WTC11 (cell line): ENCODE results near the gene TBPL2. TPM values are rescaled to one million over a fixed set of nuclear protein-coding genes. Genes with fewer than 3 reads are reported as not detected.
A peak's percentile ranks its signal among the peaks of the same experiment; 100 is the strongest.

Experiments
- ARID4B ChIP-seq: sonication (generic); formaldehyde crosslinking; IDR thresholded peaks from 2 replicates; pipeline ENCODE4 v1.8.0; 2023; ENCODE audit warnings: missing genetic modification reagents, mild to moderate bottlenecking, borderline replicate concordance
- ATF3 ChIP-seq: sonication (generic); formaldehyde crosslinking; conservative IDR thresholded peaks from 2 replicates; pipeline ENCODE4 v1.8.1; 2022; ENCODE audit warnings: mild to moderate bottlenecking, missing genetic modification reagents
- ATF6 ChIP-seq: sonication (generic); formaldehyde crosslinking; IDR thresholded peaks from 2 replicates; pipeline ENCODE4 v1.8.1; 2023; ENCODE audit warnings: mild to moderate bottlenecking, missing genetic modification reagents
- CBFB ChIP-seq: sonication (generic); formaldehyde crosslinking; IDR thresholded peaks from 2 replicates; pipeline ENCODE4 v1.8.1; 2022; ENCODE audit warnings: mild to moderate bottlenecking, low read depth, missing genetic modification reagents
- E2F1 ChIP-seq: sonication (generic); formaldehyde crosslinking; IDR thresholded peaks from 2 replicates; pipeline ENCODE4 v1.8.0; 2022; ENCODE audit warnings: mild to moderate bottlenecking, missing genetic modification reagents
- E2F4 ChIP-seq: sonication (generic); formaldehyde crosslinking; IDR thresholded peaks from 2 replicates; pipeline ENCODE4 v1.8.1; 2022; ENCODE audit warnings: low read depth, mild to moderate bottlenecking, moderate library complexity, missing genetic modification reagents, borderline replicate concordance
- ERG ChIP-seq: fragments of 250-450 bp; sonication (Bioruptor Pico); IDR thresholded peaks from 2 replicates; pipeline ENCODE4 v1.8.0; 2021; ENCODE audit warnings: mild to moderate bottlenecking
- FOXJ3 ChIP-seq: sonication (generic); formaldehyde crosslinking; IDR thresholded peaks from 2 replicates; pipeline ENCODE4 v1.9.0; 2021; ENCODE audit warnings: missing genetic modification reagents, mild to moderate bottlenecking, borderline replicate concordance
- FOXP4 ChIP-seq: sonication (generic); formaldehyde crosslinking; IDR thresholded peaks from 2 replicates; pipeline ENCODE4 v1.8.0; 2022; ENCODE audit warnings: mild to moderate bottlenecking, missing genetic modification reagents
- IRF1 ChIP-seq: sonication (generic); formaldehyde crosslinking; IDR thresholded peaks from 2 replicates; pipeline ENCODE4 v1.8.0; 2023; ENCODE audit warnings: missing genetic modification reagents
- IRF2 ChIP-seq: sonication (generic); formaldehyde crosslinking; IDR thresholded peaks from 2 replicates; pipeline ENCODE4 v1.8.0; 2022; ENCODE audit warnings: low read depth, missing genetic modification reagents, borderline replicate concordance
- JUN ChIP-seq: sonication (generic); formaldehyde crosslinking; IDR thresholded peaks from 2 replicates; pipeline ENCODE4 v1.8.0; 2023; ENCODE audit warnings: mild to moderate bottlenecking, missing genetic modification reagents
- OVOL2 ChIP-seq: fragments of 250-450 bp; sonication (Bioruptor Pico); IDR thresholded peaks from 2 replicates; pipeline ENCODE4 v1.9.0; 2021; ENCODE audit warnings: mild to moderate bottlenecking, borderline replicate concordance
- RORB ChIP-seq: fragments of 250-450 bp; sonication (Bioruptor Pico); IDR thresholded peaks from 2 replicates; pipeline ENCODE4 v1.9.0; 2021; ENCODE audit warnings: mild to moderate bottlenecking
- SMAD3 ChIP-seq: sonication (generic); formaldehyde crosslinking; IDR thresholded peaks from 2 replicates; pipeline ENCODE4 v1.8.0; 2022; ENCODE audit warnings: missing genetic modification reagents, mild to moderate bottlenecking, borderline replicate concordance
- ZBTB43 ChIP-seq: sonication (generic); formaldehyde crosslinking; IDR thresholded peaks from 2 replicates; pipeline ENCODE4 v1.8.1; 2023; ENCODE audit warnings: mild to moderate bottlenecking, missing genetic modification reagents
- ZNF121 ChIP-seq: sonication (generic); formaldehyde crosslinking; IDR thresholded peaks from 2 replicates; pipeline ENCODE4 v1.8.0; 2023; ENCODE audit warnings: missing genetic modification reagents
- ZNF219 ChIP-seq: sonication (generic); formaldehyde crosslinking; IDR thresholded peaks from 2 replicates; pipeline ENCODE4 v1.8.0; 2023; ENCODE audit warnings: missing genetic modification reagents, mild to moderate bottlenecking, borderline replicate concordance
- ZSCAN18 ChIP-seq: fragments of 250-450 bp; sonication (Bioruptor Pico); IDR thresholded peaks from 2 replicates; pipeline ENCODE4 v2.1.2; 2022; ENCODE audit warnings: mild to moderate bottlenecking, moderate library complexity
- total RNA-seq: library from RNA; stranded (reverse); gene quantifications from 3 replicates; pipeline ENCODE4 v1.2.3, GENCODE V29; 2021

TBPL2 gene
- total RNA-seq, 1 experiment from 2014 or later: not detected

- TF ChIP-seq ARID4B: no peak
- no peak for TF ChIP-seq CBFB (CRISPR knock-in tag)
- no peak for TF ChIP-seq FOXJ3 (CRISPR knock-in tag)
- no peak for TF ChIP-seq E2F4 (CRISPR knock-in tag)
- TF ChIP-seq ZNF121 (CRISPR knock-in tag): no peak
- TF ChIP-seq ERG (CRISPR knock-in tag): no peak
- no peak for TF ChIP-seq E2F1 (CRISPR knock-in tag)
- no peak for TF ChIP-seq IRF2
- peak; percentile 68; the same call in 1 of the 2 replicates for TF ChIP-seq FOXP4 (CRISPR knock-in tag)
- no peak for TF ChIP-seq ZNF219 (CRISPR knock-in tag)
- TF ChIP-seq RORB (CRISPR knock-in tag): no peak
- no peak for TF ChIP-seq ZSCAN18 (CRISPR knock-in tag)
- TF ChIP-seq ATF6 (CRISPR knock-in tag): no peak
- no peak for TF ChIP-seq IRF1 (CRISPR knock-in tag)
- TF ChIP-seq OVOL2: no peak
- TF ChIP-seq ATF3 (CRISPR knock-in tag): no peak
- TF ChIP-seq SMAD3: no peak
- peak; percentile 86; the same call in 1 of the 2 replicates for TF ChIP-seq JUN (CRISPR knock-in tag)
- TF ChIP-seq ZBTB43 (CRISPR knock-in tag): no peak
Observed at GRCh38 chr14:55411426-55412389, 28.7 kb downstream of the TBPL2 start, which contains the start of gene ATG14 (continued).
